Stimulated activated CD8-positive, alpha-beta memory T cell treated with anti-CD3 and anti-CD28 coated beads, Interleukin-15, amount 100 ng/mL, for 1 hour (primary cell): Measurements from ENCODE around the gene FSTL4.

ENCODE experiments used
- DNase-seq: peaks from one replicate; pipeline ENCODE4 v3.0.0-alpha.2; 2020; ENCODE audit warnings: low read depth

FSTL4 gene

DNA sequence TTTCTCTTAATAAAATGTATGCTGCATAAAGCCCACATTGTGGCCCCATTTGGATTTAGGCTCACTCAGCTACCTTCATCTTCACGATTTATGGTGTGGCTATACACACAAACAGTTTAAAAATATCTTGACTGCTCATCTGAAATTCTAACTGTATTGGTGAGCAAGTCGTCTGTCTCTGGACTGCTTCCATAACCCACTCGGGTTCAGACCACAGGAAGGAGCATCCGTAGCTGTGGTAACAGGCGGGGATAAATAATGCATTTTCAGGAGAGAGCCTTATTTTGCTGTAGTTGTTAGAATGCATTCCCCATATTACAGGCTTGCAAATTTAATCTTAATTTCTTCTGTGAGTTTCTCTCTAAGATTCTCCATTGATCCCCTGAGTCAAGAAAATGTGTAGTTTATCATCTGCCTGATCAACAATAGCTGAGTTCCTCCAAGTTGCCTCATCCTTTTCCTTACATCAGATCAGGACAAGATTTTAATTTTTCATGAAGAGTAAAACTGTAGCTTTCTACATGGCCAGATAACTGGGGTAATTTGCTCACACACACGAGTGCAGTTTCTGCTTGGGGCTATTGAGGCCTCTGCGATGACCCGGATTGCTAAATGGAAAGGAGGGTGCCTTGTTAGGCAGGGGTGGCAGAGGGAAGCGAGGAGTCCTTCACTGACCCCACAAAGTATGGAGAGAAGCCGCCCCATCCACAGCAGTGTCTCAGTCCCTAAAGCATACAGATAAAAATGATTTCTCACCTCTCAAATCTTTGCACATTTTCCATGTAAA lies 133.9 kb downstream of the FSTL4 start:
- DNase-seq, result no peak

DNA sequence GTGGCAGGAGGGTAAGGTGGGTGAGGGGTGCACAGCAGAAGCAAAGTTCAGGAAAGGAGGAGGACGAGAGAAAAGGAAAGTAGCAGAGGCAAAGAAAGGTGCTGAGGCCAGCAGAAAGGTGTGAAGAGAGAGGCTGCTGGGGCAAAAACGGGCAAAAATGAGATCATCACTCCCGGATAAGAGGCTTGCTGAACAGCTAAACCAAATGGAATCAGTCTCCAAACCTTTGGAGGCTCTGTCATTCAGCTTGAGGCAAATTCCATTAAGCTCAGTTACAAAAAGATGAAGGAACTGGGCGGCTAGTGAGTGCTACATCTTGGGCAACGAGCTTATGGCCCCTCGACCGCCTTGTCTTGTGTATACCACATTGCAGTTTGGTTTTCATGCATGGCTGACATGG lies 136.4 kb downstream of the FSTL4 start:
- DNase-seq, result no peak

DNA sequence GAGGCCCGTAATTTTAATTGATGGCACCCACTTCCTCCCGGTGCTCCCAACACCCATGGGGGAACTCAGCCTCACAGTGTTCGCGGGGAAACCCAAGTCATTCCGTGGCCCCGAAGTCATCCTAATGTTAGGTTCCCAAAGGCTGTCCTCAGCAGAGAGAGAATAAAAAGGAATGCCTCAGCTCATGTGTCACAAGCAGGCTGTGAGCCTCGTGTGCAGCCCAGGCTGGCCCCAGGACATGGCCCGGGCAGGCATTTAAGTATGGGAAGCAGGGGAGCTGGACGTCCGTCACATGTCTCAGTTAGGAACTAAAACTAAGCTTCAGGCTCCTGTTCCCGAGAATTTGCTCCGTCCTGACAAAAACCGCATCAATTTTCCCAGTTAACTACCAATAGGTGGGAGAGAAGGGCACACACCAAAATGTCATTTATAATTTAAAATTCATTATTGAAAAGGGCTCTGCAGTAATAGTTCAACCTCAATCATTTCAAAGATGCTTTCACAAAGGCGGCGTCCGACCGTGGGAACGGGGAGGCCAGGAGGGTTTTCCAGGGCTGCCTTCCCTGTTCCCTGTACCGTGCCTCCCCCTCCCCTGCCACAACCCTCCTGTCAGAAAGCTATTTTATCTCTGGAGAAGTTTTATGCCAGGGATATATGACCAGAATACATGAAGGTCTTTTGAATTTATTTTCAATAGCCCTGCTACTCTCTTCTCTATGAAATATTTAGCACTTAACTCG lies 137.3 kb downstream of the FSTL4 start:
- DNase-seq, result no peak

DNA sequence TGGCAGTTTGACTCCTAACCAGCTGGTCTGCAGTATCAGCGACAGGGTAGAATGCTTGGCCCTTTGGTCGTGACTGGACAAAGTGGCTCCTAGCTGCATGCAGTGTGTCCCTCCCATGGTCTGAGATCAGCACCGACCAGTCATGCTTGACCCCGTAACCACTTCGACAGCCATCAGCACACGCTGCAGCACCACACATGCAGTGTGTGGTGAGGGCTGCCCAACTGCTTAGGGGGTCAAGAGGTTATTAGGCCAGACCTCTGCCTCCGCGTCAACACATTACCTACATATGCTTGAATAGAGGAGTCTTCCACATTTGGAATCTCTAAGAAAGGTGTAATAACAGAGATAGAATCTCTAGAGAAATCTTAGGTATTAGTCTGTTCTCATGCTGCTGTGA lies 139.1 kb downstream of the FSTL4 start:
- DNase-seq, result no peak

DNA sequence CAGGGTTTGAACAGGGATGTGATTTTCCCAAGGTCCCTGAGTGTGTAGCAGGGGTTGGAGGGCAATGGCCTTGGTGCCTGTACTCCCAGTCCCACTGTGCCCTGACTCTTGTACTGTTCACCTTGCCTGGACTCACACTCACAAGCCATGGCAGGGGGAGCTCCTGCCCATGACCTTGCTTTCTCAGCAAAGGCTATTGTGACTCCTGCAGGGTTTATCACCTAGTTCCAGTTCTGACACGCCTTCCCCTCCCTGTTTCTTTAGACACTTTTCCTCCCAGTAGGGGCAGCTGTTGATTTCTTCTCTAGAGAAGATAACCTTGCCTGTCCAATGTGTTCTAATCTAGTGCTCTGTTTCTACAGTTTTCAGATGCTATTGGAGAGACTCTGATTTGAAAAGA lies 139.5 kb downstream of the FSTL4 start:
- no peak for DNase-seq

DNA sequence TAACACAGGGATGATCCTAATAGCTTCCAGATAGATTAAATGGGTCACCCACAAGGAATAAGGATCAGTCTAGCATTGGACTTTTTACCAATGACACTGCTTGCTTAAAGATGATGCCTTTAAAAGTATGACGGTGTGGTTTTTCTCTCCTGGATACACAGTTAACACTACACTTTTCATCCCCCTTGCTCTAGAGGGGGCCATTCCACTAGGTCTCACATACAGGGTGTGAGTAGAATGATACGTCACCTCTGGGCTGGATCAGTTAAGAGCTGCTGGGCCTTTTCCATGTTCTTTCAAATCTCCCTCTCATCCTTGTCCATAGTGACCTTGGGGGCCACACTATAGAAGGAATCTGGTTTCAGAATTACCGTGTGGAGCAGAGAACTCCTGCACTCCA lies 140.6 kb downstream of the FSTL4 start:
- DNase-seq, result no peak

DNA sequence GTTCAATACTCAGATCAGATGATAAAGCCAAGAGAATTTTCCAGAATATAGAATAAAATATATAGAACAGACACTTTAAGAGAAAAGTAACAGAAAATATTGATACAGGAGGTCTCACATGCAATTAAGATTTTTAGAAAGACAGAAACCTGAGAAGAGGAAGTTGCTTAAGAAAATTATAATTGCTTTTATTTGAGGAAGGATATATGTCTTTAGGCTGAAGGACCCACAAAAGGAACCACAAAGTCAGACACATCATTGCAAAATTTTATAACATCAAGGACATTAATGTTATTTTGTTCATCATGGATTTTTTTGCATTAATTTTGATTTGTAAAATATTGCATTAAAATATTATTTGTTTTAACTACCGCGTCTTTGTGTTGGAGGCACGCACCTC lies 141.5 kb downstream of the FSTL4 start:
- DNase-seq, result no peak

DNA sequence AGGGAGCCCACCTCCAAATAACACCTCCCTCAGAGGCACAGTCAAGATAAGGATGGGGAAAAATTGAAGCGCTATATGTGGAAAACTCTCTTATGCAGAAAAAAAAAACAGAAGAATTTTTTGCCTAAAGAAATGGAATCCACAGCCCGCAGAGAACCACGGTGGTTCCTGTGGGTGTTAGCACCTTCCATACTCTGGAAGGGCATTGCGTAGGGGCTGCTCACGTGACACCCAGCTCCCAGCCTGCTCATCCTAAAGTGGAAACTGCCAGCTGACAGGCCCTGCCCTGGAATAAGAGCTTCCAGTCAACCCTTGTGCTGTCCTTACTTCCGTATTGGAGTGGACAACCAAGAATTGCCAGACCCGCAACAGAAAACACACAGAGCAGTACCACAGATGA lies 142.5 kb downstream of the FSTL4 start:
- DNase-seq, result no peak

DNA sequence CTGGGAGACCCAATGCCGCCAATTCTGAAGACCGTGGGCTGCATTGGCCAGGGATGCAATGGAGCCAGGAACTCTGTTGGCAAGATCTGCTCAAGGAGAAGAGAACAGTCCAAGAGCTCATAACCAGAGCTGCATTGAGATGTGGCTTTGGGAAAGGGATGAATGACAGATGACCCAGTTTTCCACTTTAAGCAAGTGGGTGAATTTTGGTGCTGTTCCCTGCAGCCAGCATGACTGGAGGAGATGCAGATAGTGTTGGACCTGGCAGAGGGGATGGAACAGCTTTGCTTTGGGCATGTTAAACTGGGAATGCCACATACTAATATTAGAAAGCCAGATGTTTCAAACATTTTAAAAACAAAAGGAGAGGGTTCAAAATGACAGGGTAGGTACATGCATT lies 143.1 kb downstream of the FSTL4 start:
- no peak for DNase-seq

DNA sequence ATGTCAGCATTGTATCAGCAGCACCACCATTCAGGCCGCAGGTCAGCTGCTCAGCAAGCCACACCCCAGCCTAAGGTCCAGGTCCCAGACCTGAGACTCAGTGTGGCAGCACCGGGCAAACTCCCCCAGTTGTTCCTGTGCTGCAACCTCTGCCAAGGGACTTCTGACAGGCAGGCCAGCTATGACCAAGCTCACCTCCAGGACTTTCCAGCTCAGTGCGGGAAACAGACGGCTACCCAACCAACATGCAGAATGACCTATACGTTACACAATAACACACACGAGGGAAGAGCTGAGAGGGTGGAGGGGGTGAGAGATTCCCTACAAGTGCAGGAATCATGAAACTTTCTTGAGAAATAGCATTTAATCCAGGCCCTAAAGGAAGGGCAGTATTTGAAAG lies 143.7 kb downstream of the FSTL4 start:
- no peak for DNase-seq

DNA sequence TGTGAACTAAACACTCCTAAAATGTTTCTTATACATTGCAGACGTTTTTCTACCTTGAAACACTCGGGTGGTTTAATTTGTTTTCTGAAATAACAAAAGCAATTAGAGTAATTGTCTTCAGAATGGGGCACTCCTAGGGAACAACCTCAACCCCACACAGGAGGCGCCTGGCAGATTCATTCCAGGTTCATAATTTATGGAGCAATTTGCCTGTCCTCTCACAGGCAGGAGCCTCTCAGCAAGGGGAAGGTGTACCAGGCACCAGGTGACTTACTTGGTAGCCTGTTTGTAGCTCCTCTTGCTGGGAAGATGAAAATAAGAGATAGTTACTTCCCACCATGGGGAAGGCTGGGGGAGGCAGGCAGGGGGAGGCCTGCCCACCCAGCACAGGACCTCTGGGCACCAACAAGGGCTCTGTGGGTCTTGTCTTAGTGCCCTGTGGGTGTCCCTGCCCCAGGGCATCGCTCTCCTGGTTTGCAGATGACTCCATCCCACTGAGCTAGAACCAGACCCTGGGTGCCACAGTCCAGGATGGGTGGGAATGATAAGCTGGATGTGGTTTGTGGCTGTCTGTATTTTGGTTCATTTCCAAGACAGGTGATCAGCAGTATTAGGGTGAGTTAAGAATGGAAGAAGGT lies 144.4 kb downstream of the FSTL4 start:
- no peak for DNase-seq

DNA sequence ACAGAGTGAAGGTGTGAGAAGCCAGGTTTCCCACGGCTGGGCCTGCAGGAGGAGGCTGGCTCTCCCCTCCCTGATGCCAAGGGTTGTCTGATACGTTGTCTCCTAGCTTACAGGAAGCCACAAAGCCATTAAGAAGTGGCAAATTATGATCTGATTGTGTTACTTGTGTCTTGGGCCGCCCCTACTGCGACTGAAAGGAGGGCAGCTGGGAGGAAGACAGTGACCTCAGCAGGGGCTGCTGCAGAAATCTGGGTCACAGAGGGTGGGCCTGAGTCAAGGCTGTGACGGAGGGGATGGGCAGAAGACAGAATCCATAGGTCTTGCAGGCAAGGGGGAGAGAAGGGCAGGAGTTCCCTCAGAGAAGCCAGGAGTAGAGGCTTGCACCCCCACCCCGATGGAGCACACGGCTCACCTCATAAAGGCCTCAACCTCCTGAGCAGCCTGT lies 145.0 kb downstream of the FSTL4 start:
- DNase-seq, result no peak

DNA sequence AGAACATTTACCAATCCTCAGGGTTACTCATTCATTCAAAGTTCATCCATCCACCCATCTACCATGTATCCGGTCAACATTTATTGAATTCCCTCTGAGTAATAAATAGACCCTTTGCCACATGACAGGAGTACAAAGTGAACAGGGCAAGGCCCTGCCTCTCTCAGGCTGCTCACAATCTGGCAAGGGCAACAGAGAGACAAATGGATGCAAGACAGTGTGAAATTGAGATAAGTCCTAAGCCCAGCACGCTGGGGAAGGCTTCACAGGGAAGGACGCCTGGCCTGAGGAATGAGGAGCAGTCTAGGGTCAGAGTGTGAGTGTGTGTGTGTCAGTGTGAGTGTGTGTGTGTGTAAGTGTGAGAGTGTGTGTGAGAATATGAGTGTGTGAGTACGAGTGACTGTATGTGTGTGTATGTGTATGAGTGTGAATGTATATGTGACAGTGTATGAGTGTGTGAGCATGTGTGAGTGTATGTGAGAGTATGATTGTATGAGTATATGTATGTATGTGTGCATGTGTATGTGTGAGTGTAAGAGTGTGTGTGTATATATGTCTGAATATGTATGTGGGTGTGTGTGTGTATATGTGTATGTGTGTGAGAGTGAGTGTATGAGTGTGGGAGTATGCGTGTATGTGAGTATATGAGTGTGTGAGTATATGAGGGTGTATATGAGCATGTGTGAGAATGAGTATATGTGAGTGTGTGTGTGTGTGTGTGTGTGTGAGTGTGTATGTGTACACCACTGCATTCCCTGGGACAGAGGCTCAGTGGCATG lies 145.6 kb downstream of the FSTL4 start:
- DNase-seq, result no peak

DNA sequence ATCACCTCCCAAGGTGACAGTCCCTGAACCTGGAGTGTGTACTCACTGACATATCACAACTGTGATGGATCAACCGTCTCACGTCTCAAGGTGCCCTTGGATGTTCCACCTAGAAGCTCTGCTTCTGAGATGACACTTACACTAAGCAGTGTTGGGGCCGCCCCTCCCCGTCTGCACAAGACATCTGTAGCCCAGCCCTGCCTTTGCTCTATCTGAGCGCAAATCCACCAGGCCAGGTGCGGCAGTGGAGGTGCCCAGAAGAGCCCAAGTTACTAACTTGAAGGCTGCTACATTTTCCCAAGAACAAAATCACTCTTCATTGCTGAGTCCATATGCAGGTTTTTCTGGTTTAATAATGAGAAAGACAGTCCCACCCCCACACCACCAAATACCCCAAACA lies 148.3 kb downstream of the FSTL4 start:
- DNase-seq, result no peak

DNA sequence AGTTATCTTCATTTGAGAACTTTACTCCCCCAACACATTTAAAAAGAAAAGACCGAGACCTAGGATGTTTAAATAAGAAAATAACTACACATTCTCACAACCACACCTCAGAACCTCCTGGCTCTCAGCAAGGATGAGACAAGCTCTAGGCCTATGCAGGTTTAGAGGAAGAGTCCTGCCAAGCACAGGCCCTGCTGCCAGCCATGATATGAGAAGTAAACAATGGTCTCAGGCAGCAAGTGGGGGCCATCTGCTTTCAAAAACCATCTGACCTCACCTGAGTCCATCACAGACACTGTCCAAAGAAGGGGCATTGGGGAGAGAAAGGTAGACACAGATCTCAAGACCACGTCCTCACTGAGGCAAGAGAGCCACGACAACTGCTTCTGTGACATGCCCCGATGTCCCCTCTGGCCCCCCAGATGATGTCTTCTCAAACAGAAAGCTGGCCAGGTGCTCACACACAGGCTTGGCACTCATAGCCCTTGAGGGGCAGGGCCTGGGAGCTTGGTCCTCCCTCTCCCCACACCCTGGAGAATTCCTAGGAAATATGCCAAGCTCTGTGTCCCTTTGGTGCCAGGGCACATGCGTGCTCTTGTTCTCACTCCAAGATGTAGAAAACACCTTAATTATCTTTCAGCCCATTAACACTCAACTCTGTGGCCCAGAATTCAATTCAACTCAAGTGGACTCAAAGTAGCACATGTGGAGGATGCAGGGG lies 150.4 kb downstream of the FSTL4 start:
- no peak for DNase-seq

DNA sequence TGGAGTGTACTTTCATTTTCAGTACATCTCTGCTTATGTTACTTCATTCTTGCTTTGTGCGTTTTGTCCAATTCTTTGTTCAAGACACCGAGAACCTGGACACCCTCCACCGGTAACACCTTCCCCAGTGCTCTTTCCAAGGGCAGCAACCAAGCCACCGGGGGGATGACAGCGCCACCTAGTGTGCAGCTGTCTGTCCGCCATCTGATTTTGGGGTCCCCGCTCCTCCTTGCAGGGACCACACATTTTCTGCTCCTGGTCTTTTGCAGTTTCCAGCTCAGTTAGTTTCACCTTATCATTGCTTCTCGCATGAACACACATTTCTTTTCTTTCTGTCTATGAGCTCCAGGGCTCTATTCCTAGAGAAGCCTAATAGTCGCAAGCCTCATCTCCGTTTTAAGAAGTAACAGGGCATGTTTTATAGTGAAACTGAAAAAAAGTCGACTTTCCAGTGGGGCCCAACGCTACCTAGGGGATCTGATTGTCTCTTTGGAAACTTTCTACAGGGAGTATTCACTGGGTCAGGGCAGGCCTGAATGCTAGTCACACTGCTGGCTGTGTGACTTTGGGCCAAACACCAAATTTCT lies 152.1 kb downstream of the FSTL4 start:
- DNase-seq, result no peak

DNA sequence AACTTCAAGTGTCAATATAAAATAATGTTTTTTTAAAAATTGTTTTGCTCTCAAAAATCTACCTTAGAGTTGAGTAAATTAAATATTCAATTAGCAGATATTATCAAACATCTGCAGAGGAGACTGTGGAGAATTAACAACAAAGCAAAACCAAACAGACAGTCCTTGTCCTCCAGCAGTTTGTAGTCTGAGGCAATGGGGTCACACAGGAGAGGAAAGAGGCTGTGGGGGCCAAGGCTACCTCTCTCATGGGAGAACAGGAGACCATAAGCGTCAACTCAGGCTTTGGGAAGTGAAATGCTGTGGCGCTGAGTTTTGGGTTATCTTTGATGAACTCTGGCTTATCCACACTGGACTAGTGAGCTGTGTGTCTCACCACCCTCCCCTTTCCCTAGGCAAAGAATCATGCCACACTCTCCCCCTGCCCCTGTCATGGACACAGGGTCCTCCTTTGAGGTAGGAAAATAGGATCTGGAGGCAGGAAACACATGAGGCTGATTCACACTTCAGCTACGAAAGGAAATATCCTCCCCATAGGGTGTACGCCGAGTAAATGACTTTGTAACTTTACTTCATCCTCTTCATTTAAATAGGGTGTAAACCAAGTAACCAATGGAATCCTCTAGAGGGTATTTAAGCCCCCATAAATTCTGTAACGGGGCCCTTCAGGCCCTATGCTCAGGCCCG lies 152.7 kb downstream of the FSTL4 start:
- no peak for DNase-seq

DNA sequence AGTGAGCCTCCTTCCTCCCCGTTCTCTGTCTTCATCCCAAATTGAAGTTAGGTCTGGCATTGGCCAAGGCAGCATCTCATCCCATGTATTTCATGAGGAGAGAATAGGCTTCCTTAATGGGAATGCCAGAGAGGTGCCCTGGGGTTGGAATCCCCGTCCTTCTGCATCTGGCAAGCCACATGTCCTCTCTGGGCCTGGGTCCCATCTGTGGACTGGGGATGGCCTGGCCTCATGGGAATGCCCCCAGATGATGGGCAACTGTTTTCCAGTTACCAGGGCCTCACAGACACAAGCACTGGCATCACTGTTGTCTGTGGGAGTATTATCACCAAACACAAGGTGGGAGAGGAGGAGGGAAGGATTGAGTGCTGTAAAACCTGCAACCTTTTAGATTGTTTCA lies 153.9 kb downstream of the FSTL4 start:
- DNase-seq, result no peak

DNA sequence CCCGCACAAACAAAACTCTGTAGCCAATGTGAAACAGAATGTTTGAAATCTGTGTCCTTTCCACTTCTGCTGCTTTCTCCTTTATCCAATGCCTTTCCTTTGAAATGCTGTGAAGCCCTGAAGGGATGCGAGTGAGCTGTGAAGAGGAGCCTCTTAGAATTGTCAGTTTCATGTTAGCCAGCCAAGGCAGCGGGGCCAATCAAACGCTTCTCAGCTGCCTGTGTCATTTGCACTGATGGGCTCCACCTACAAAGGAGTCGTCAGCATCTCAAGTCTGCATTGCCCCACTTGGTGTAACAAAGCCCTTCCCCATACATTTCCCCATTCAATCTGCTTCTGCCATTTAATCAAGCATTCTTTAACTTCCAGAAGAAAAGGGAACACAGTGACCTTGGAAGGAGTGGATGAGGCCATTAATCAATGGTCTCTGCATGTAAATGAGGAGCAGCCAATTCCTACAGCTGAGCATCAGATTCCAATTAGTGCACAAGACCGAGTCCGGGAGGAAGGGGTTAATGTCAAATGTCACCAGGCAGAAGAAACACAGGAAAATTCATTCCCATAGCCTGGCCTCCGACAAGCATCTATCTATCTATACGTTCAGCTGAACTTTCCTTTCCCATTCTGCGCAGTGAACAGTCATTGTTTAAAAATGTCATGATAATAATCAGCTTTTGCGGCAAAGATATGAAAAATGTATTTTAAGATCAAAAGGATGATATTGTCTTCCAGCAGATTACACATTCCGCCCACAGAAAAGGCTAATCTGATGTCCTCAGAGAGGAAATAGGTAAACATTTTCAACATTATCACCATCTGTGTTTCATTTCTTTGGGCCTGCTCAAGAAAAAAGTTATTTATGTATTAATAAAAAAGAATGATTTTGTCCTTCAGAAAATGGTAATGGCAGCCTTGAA lies 154.6 kb downstream of the FSTL4 start:
- DNase-seq, result no peak

DNA sequence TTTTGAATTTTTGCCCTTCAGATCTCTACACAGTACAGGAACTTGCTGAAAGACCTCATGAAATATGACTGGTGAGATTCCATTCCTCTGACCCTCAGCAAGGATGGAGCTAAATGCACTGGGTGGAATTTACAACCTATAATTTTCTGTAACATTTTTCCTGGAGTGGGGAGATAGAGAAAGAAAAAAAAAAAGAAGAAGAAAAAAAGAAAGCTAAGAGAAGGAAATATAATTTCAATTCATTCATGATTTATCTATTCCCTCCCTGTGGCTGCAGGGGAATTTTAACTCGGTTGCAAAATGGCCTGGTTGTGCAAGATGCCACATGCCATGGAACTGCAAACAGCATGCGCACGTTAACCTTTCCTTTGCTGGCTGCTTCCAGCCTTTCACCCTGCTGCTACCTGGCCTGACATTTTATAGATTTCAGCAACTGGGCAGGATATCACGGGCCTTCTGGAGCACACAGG lies 155.4 kb downstream of the FSTL4 start:
- DNase-seq, result no peak
